MCF 10A (cell line): Measurements from ENCODE around the gene TGFBR3. TPM values are rescaled to one million over a fixed set of nuclear protein-coding genes. Genes with fewer than 3 reads are reported as not detected.

Experiments
- BruUV-seq: library from RNA; stranded (reverse); fragments of 400-500 nt; replicated peaks from 2 replicates; lab custom pipeline; 2021; lab: Mats Ljungman, UMichigan
- CTCF ChIA-PET: fragments of 300-600 bp; sonication (Branson Sonifier 250); formaldehyde crosslinking; extraction: SDS; loops from one replicate; lab custom pipeline; 2021; ENCODE audit warnings: antibody characterized with exemption, inconsistent platforms; lab: Yijun Ruan, JAX
- POLR2A ChIA-PET: fragments of 300-600, 350-650 bp; sonication (Branson Sonifier 250); formaldehyde crosslinking; extraction: SDS; loops from one replicate; lab custom pipeline; 2020; ENCODE audit warnings: antibody characterized with exemption, inconsistent platforms; lab: Yijun Ruan, JAX
- DNase-seq: peaks from one replicate; pipeline ENCODE4 v3.0.0-alpha.2; 2018; ENCODE audit not compliant: unreplicated experiment
- H3K27ac Mint-ChIP-seq: one replicate; pipeline ENCODE4 v1.8.0; 2022; ENCODE audit warnings: mild to moderate bottlenecking, low read depth, mixed read lengths; ENCODE audit not compliant: unreplicated experiment
- H3K27me3 Mint-ChIP-seq: one replicate; pipeline ENCODE4 v1.8.0; 2022; ENCODE audit warnings: mixed read lengths; ENCODE audit not compliant: insufficient read depth, unreplicated experiment
- H3K36me3 Mint-ChIP-seq: one replicate; pipeline ENCODE4 v1.8.0; 2022; ENCODE audit warnings: mild to moderate bottlenecking, moderate library complexity, mixed read lengths; ENCODE audit not compliant: insufficient read depth, unreplicated experiment
- H3K4me1 Mint-ChIP-seq: one replicate; pipeline ENCODE4 v1.8.0; 2022; ENCODE audit warnings: mixed read lengths; ENCODE audit not compliant: insufficient read depth, unreplicated experiment
- H3K4me3 Mint-ChIP-seq: one replicate; pipeline ENCODE4 v1.8.0; 2022; ENCODE audit warnings: mild to moderate bottlenecking, moderate library complexity, mixed read lengths; ENCODE audit not compliant: unreplicated experiment
- H3K9me3 Mint-ChIP-seq: one replicate; pipeline ENCODE4 v1.8.0; 2022; ENCODE audit warnings: mixed read lengths; ENCODE audit not compliant: unreplicated experiment
- intact Hi-C: fragments of 100-400 bp; cut with micrococcal nuclease; formaldehyde crosslinking; loops from 2 replicates; pipeline ENCODE4 v1.14.1; 2022
- total RNA-seq: library from RNA; stranded (reverse); gene quantifications from 2 replicates; pipeline ENCODE4 v1.2.3, GENCODE V29; 2022
- TF ChIP-seq, protein P1 (sequence below): fragments of 200-600 bp; IDR thresholded peaks from one replicate; pipeline ENCODE4 v1.8.0; 2022; ENCODE audit warnings: antibody characterized with exemption, mild to moderate bottlenecking; ENCODE audit not compliant: unreplicated experiment

Gene TGFBR3
- total RNA-seq, 1 experiment from 2014 or later = 12.0 TPM

DNA sequence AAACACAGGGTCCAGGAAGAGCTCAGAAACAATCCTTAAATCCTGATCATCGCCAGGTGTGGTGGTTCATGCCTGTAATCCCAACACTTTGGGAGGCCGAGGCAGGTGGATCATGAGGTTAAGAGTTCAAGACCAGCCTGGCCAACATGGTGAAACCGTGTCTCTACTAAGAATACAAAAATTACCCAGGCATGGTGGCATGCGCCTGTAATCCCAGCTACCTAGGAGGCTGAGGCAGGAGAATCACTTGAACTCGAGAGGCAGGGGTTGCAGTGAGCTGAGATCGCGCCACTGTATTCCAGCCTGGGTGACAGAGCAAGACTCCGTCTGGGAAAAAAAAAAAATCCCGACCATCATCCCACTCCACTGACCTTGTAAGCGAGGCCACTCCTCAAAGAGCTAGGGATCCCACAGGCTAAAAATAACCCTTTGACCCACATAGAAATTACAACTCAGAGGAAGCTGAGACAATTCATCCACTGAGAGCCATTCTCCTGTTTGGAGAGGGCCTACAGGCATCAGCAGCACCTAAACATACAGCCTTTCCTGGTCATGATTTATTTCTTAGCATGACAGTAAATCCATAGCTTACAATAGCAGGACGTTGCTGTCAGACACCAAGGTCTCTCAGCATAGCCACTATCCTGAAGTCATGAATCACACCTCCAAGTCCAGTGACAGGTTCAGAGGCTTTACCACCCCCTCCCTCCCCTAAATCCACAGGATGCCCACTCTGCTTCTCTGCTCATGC is 66.7 kb downstream of the TGFBR3 start:
- ChIA-PET POLR2A (interaction anchor here (1.3 to 5.3 kb wide), 4 partner anchors 15 to 282 kb away, joined by 5 to 68 read pairs (median 25); no protein-coding TSS in a partner anchor), CTCF (interaction anchor here (0.5 to 1.4 kb wide), 8 partner anchors 12 to 536 kb away, joined by 3 to 4 read pairs (median 4); no protein-coding TSS in a partner anchor)
- Mint-ChIP-seq H3K9me3 (no peaks in the 10 kb centered on the region), H3K36me3 (no peaks in the 10 kb centered on the region), H3K27me3 (no peaks in the 10 kb centered on the region), H3K27ac (peak overlapping the region; percentile 85), H3K4me3 (no peak overlapping the region), H3K4me1 (peaks cover 32% of the 10 kb centered on the region)
- TF ChIP-seq, protein P1, sequence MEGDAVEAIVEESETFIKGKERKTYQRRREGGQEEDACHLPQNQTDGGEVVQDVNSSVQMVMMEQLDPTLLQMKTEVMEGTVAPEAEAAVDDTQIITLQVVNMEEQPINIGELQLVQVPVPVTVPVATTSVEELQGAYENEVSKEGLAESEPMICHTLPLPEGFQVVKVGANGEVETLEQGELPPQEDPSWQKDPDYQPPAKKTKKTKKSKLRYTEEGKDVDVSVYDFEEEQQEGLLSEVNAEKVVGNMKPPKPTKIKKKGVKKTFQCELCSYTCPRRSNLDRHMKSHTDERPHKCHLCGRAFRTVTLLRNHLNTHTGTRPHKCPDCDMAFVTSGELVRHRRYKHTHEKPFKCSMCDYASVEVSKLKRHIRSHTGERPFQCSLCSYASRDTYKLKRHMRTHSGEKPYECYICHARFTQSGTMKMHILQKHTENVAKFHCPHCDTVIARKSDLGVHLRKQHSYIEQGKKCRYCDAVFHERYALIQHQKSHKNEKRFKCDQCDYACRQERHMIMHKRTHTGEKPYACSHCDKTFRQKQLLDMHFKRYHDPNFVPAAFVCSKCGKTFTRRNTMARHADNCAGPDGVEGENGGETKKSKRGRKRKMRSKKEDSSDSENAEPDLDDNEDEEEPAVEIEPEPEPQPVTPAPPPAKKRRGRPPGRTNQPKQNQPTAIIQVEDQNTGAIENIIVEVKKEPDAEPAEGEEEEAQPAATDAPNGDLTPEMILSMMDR = no peak
- DNase-seq = no peak
- intact Hi-C loops = no loop called here
- no TSS peak for BruUV-seq

GRCh38 chr1:91818713-91818975 is 67.3 kb downstream of the TGFBR3 start:
- Mint-ChIP-seq H3K4me1 (peaks cover 31% of the 10 kb centered on the region), H3K9me3 (no peaks in the 10 kb centered on the region), H3K27me3 (no peaks in the 10 kb centered on the region), H3K27ac (peak overlapping the region; percentile 85), H3K4me3 (no peak overlapping the region), H3K36me3 (no peaks in the 10 kb centered on the region)
- intact Hi-C loops = no loop called here
- no peak for DNase-seq
- no TSS peak for BruUV-seq
- ChIA-PET POLR2A (interaction anchor here (0.9 to 5.3 kb wide), 7 partner anchors 15 to 292 kb away, joined by 3 to 68 read pairs (median 5); no protein-coding TSS in a partner anchor), CTCF (interaction anchor here (0.6 to 1.4 kb wide), 6 partner anchors 12 to 281 kb away, joined by 3 to 10 read pairs (median 4); no protein-coding TSS in a partner anchor)
- TF ChIP-seq, protein P1 = no peak

GRCh38 chr1:91817211-91817905 is 68.6 kb downstream of the TGFBR3 start:
- Mint-ChIP-seq H3K27me3 (no peaks in the 10 kb centered on the region), H3K4me1 (peaks cover 37% of the 10 kb centered on the region), H3K36me3 (no peaks in the 10 kb centered on the region), H3K27ac (peak overlapping the region; percentile 85), H3K9me3 (no peaks in the 10 kb centered on the region), H3K4me3 (no peak overlapping the region)
- ChIA-PET POLR2A (interaction anchor here (0.6 to 5.3 kb wide), 21 partner anchors 7 to 464 kb away, joined by 3 to 68 read pairs (median 4); no protein-coding TSS in a partner anchor), CTCF (interaction anchor here (0.7 to 1.2 kb wide), 9 partner anchors 10 to 1145 kb away, joined by 3 to 10 read pairs (median 5); no protein-coding TSS in a partner anchor)
- intact Hi-C loops = no loop called here
- BruUV-seq = no TSS peak
- no peak for DNase-seq
- TF ChIP-seq, protein P1 = no peak

DNA sequence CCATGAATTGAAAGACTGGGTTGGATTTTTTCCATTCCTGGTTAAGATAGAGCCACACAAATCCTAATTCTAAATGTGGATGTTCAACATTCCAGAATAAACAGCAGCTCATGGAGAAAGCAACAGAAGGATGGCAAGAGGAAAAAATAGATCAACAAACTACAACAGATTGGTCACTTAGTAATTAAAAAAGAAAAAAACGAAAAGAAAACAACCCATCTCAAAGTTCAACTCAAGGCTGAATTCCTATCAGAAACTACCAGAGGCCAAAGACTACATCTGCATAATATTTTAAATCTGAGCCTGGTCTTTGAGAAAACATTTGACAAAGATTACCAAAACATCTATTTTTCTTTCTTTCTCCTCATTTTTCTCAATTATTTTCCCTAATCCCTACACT is 69.9 kb downstream of the TGFBR3 start:
- no peaks in the 10 kb centered on the region for H3K27me3 Mint-ChIP-seq
- H3K9me3 Mint-ChIP-seq = no peaks in the 10 kb centered on the region
- H3K36me3 Mint-ChIP-seq = peaks cover under 1% of the 10 kb centered on the region
- ChIA-PET POLR2A (interaction anchor here (0.7 to 5.3 kb wide), 4 partner anchors 12 to 383 kb away, joined by 4 to 68 read pairs (median 23); no protein-coding TSS in a partner anchor), CTCF (interaction anchor here (1.2 kb wide), 1 partner anchor 9 kb away, joined by 4 read pairs; no protein-coding TSS in a partner anchor)
- no TSS peak for BruUV-seq
- H3K27ac Mint-ChIP-seq = no peak overlapping the region
- intact Hi-C loops = no loop called here
- TF ChIP-seq, protein P1 = no peak
- no peak for DNase-seq
- H3K4me3 Mint-ChIP-seq = no peak overlapping the region
- peaks cover 42% of the 10 kb centered on the region for H3K4me1 Mint-ChIP-seq
